GM23248 (cell line): ENCODE measurements around the gene TNS3. TPM values are rescaled to one million over a fixed set of nuclear protein-coding genes. Genes with fewer than 3 reads are reported as not detected.

ENCODE experiments used
- DNase-seq: peaks from one replicate; pipeline ENCODE4 v3.0.0-alpha.2; 2015
- H2AFZ ChIP-seq: fragments of 200-600 bp; sonication (generic); 2 replicates; pipeline ENCODE4 v1.6.1; 2016; ENCODE audit warnings: antibody characterized with exemption
- H3F3A ChIP-seq: fragments of 200-600 bp; sonication (generic); 2 replicates; pipeline ENCODE4 v1.6.1; 2016; ENCODE audit warnings: mild to moderate bottlenecking, antibody characterized with exemption, mixed run types; ENCODE audit not compliant: insufficient read depth
- H3K27ac ChIP-seq: fragments of 200-600 bp; sonication (generic); 2 replicates; pipeline ENCODE4 v1.5.1; 2016; ENCODE audit warnings: mild to moderate bottlenecking
- H3K27me3 ChIP-seq: fragments of 200-600 bp; sonication (generic); replicated peaks from 2 replicates; pipeline ENCODE4 v1.6.1; 2016; ENCODE audit warnings: mild to moderate bottlenecking; ENCODE audit not compliant: insufficient read depth
- H3K36me3 ChIP-seq: fragments of 200-600 bp; sonication (generic); 2 replicates; pipeline ENCODE4 v1.6.1; 2016; ENCODE audit warnings: low read depth, mild to moderate bottlenecking
- H3K4me1 ChIP-seq: fragments of 200-600 bp; sonication (generic); 2 replicates; pipeline ENCODE4 v1.6.1; 2016; ENCODE audit warnings: mild to moderate bottlenecking; ENCODE audit not compliant: insufficient read depth
- H3K4me2 ChIP-seq: fragments of 200-600 bp; sonication (generic); one replicate; pipeline ENCODE4 v1.6.1; 2016; ENCODE audit warnings: mild to moderate bottlenecking; ENCODE audit not compliant: unreplicated experiment
- H3K4me3 ChIP-seq: fragments of 200-600 bp; sonication (generic); 2 replicates; pipeline ENCODE4 v1.5.1; 2016; ENCODE audit warnings: mild to moderate bottlenecking
- H3K79me2 ChIP-seq: fragments of 200-600 bp; sonication (generic); 2 replicates; pipeline ENCODE4 v1.6.1; 2016; ENCODE audit warnings: mild to moderate bottlenecking; ENCODE audit not compliant: insufficient read depth
- H3K9ac ChIP-seq: fragments of 200-600 bp; sonication (generic); 2 replicates; pipeline ENCODE4 v1.6.1; 2016; ENCODE audit warnings: mild to moderate bottlenecking
- H3K9me2 ChIP-seq: fragments of 200-600 bp; sonication (generic); 2 replicates; pipeline ENCODE4 v1.6.1; 2016; ENCODE audit warnings: mixed run types, mild to moderate bottlenecking, moderate library complexity; ENCODE audit not compliant: insufficient read depth
- H3K9me3 ChIP-seq: fragments of 200-600 bp; sonication (generic); one replicate; pipeline ENCODE4 v1.6.1; 2017; ENCODE audit warnings: low read depth
- H4K20me1 ChIP-seq: fragments of 200-600 bp; sonication (generic); 2 replicates; pipeline ENCODE4 v1.6.0; 2016; ENCODE audit not compliant: insufficient read depth
- EZH2 ChIP-seq: fragments of 200-600 bp; sonication (generic); IDR thresholded peaks from 2 replicates; pipeline ENCODE4 v1.6.1; 2018; ENCODE audit warnings: antibody characterized with exemption, mild to moderate bottlenecking; ENCODE audit not compliant: insufficient read depth, poor library complexity, severe bottlenecking
- EZH2phosphoT487 ChIP-seq: fragments of 200-600 bp; sonication (generic); IDR thresholded peaks from 2 replicates; pipeline ENCODE4 v1.6.1; 2018; ENCODE audit warnings: antibody characterized with exemption, moderate library complexity, mild to moderate bottlenecking, low read depth; ENCODE audit not compliant: insufficient read depth
- WGBS, 2 experiments: methylation state at CpG; one replicate each; pipeline ENCODE4 v1.1.6; 2015 to 2017; ENCODE audit warnings: low lambda C conversion rate in 2 of 2, low coverage in 1 of 2; ENCODE audit errors: missing lambda C conversion rate in 2 of 2; 5-methylcytosine and 5-hydroxymethylcytosine counted together
- in situ Hi-C: fragments of 300-500 bp; cut with MboI; formaldehyde crosslinking; loops from 2 replicates; pipeline ENCODE4 v1.15.0; 2020
- polyA plus RNA-seq: library from polyadenylated mRNA; unstranded; fragments of >200 nt; fragmentation: Nextera tagmentation; extraction: Ambion mirVana; gene quantifications from 2 replicates; pipeline ENCODE4 v1.2.1, GENCODE V29; 2016
- total RNA-seq: library from RNA; depleted of rRNA; stranded (reverse); fragments of >200 nt; shearing (Covaris generic); gene quantifications from 2 replicates; pipeline ENCODE4 v1.2.3, GENCODE V29; 2014

TNS3 gene
- total and polyA plus RNA-seq, 2 experiments from 2014 or later = 18.6 to 47.0 TPM

DNA sequence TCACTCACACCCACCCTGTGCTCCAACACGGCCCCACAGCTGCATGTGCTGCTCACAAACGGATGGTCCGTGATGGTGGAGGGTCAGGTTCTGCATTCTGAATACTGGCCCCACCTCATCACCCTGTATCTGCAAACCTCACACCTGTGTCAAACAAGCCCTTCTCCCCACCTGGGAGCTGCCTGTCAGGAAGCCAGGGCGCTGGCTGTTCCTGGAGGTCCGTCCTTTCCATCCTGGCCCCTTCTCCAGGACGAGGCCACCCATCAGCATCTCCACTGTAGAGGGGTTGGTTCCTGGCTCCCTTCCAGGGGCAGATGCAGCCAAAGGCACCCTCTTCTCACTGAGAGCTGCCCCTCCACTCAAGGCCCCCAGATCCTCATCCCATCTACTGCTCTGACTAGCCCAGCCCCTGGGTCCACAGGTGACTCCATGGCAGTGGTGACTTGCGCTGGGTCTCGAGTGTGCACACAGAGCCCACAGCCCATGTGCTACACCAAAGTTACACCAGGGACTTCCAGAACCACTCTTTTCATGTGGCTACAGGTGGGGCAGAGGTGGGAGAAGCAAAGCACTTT, 229.4 kb downstream of the TNS3 start:
- H3K27me3 ChIP-seq = no peaks in the 10 kb centered on the region
- H3K4me2 ChIP-seq = no peak overlapping the region
- H3K79me2 ChIP-seq = peaks cover 45% of the 10 kb centered on the region
- no peaks in the 10 kb centered on the region for H3K9me3 ChIP-seq
- H3K4me1 ChIP-seq = no peaks in the 10 kb centered on the region
- no peaks in the 10 kb centered on the region for H3K9me2 ChIP-seq
- no peaks in the 10 kb centered on the region; the same call in 1 of the 2 replicates for H3K36me3 ChIP-seq
- H3K9ac ChIP-seq = no peak overlapping the region
- 98 to 99% methylated on average over 8 of the region's 8 CpGs for WGBS, 2 experiments
- no peak overlapping the region for H2AFZ ChIP-seq
- no peaks in the 10 kb centered on the region; the same call in 1 of the 2 replicates for H4K20me1 ChIP-seq
- in situ Hi-C loops = no loop called here
- no peaks in the 10 kb centered on the region for H3F3A ChIP-seq
- no peak overlapping the region for H3K4me3 ChIP-seq
- H3K27ac ChIP-seq = no peak overlapping the region
- TF ChIP-seq EZH2phosphoT487 (no peak), EZH2 (no peak)
- no peak for DNase-seq

DNA sequence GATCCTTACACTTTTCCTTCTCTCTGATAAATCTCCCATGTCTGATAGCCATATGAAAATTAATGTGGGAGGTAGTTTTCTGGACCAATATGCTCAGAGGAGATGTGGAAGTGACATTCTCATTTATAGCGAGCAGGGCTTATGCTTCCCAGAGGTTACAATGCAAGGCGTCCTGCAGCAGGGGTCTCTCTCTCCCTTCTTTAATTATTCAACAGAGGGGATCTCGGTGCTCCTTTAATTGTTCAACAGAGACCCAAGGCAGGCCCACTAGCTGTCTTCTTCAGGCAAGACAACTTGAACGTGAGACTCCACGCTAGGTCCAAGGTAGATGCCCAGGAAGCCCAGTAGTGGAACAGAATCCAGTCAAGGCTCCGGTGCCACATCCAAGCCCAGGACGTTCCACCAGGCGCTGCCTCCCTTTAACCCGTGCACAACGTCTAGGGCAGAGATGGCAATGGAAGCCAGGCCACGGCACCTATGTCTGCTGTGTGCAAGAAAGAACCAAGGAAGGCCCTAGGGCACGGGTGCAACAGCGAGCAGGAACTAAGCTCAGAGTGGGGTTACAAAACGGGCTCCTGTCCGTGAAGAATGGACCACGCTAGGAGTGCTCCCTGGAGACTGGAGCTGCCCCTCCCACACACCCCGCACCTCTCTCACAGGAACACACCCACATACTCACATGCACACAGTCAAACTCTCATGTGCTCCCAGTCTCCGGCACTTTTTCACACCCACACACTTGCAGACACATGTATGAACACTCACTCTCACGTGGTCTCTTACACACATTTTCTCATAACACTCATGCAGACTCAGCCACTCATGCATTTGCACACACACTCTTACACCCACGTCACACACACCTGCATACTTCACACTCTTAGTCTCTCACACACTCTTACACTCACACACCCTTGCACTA, 230.4 kb downstream of the TNS3 start:
- H3K4me1 ChIP-seq = no peaks in the 10 kb centered on the region
- H3K9ac ChIP-seq = no peak overlapping the region
- no peak overlapping the region for H3K4me2 ChIP-seq
- TF ChIP-seq EZH2 = no peak
- no peak for TF ChIP-seq EZH2phosphoT487
- WGBS, 2 experiments = 85 to 89% methylated on average over 19 to 20 of the region's 20 CpGs
- peaks cover 37% of the 10 kb centered on the region for H3K79me2 ChIP-seq
- H3K9me2 ChIP-seq = no peaks in the 10 kb centered on the region
- no peaks in the 10 kb centered on the region for H3F3A ChIP-seq
- H4K20me1 ChIP-seq = no peaks in the 10 kb centered on the region; the same call in 1 of the 2 replicates
- DNase-seq = no peak
- H3K27me3 ChIP-seq = no peaks in the 10 kb centered on the region
- no peak overlapping the region for H2AFZ ChIP-seq
- no peak overlapping the region for H3K27ac ChIP-seq
- no peaks in the 10 kb centered on the region; the same call in 1 of the 2 replicates for H3K36me3 ChIP-seq
- H3K9me3 ChIP-seq = no peaks in the 10 kb centered on the region
- no peak overlapping the region for H3K4me3 ChIP-seq
- in situ Hi-C loops = no loop called here

DNA sequence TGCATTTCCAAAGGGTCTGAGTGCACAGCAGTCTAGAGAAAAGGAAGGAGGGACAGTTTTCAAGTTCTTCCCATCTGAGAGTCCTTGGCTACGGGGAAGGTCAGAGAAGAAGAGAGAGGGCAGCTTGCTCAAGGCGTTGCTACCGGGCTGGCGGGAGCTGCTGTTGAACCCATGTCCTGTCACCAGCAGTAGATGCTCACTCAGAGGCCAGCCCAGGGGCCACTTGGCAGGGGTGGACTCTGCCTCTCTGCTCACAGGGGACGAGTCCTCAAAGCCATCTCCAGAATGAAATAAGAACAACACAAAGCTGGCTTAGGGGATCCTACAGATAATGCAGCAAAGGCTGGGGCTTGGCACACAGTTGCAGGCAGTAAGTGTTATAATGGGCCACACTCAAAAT, 231.5 kb downstream of the TNS3 start:
- TF ChIP-seq EZH2 (no peak), EZH2phosphoT487 (no peak)
- no peaks in the 10 kb centered on the region; the same call in 1 of the 2 replicates for H4K20me1 ChIP-seq
- in situ Hi-C loops = no loop called here

DNA sequence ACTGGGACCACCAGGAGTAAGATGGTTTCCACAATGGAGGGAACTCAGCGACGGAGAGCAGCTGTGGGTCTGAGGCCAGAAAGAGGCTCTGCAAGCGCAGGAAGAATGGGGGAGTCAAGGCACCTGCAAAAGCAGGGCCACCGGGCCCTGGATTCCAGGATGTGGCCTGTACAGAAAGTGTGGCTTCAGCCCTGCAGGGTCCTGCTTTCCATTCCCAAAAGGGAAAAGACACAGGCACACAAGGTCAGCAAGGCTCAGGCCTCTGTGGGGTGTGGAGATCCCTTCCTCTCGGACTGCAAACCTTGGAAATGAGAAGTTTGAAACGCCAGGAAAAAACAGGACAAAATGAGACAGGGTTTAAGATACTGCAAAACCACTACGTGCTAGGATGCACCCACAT, 232.5 kb downstream of the TNS3 start:
- 97 to 99% methylated on average over 7 of the region's 7 CpGs for WGBS, 2 experiments
- H3K4me2 ChIP-seq = no peak overlapping the region
- H3K27ac ChIP-seq = no peak overlapping the region
- in situ Hi-C loops = no loop called here
- H3K9ac ChIP-seq = no peak overlapping the region
- peaks cover 17% of the 10 kb centered on the region for H3K79me2 ChIP-seq
- H3K4me1 ChIP-seq = no peaks in the 10 kb centered on the region
- TF ChIP-seq EZH2phosphoT487 = no peak
- no peak for TF ChIP-seq EZH2
- no peaks in the 10 kb centered on the region; the same call in 1 of the 2 replicates for H3K36me3 ChIP-seq
- H2AFZ ChIP-seq = no peak overlapping the region
- H3K27me3 ChIP-seq = no peaks in the 10 kb centered on the region
- H4K20me1 ChIP-seq = no peaks in the 10 kb centered on the region; the same call in 1 of the 2 replicates
- H3K9me3 ChIP-seq = no peaks in the 10 kb centered on the region
- no peaks in the 10 kb centered on the region for H3F3A ChIP-seq
- H3K4me3 ChIP-seq = no peak overlapping the region
- DNase-seq = no peak
- no peaks in the 10 kb centered on the region for H3K9me2 ChIP-seq

More for the DNA sequence above, 231.5 kb downstream of the TNS3 start:
- H3F3A ChIP-seq = no peaks in the 10 kb centered on the region
- H3K27ac ChIP-seq = no peak overlapping the region
- DNase-seq = no peak
- WGBS, 2 experiments = 92 to 93% methylated on average over 4 to 5 of the region's 5 CpGs
- no peaks in the 10 kb centered on the region for H3K9me2 ChIP-seq
- no peaks in the 10 kb centered on the region for H3K27me3 ChIP-seq
- no peak overlapping the region for H3K4me2 ChIP-seq
- no peak overlapping the region for H3K4me3 ChIP-seq
- peaks cover 26% of the 10 kb centered on the region for H3K79me2 ChIP-seq
- no peak overlapping the region for H3K9ac ChIP-seq
- H2AFZ ChIP-seq = no peak overlapping the region
- H3K9me3 ChIP-seq = no peaks in the 10 kb centered on the region
- H3K4me1 ChIP-seq = no peaks in the 10 kb centered on the region
- H3K36me3 ChIP-seq = no peaks in the 10 kb centered on the region; the same call in 1 of the 2 replicates
